ENCODE data around the gene U2AF2. TPM values are rescaled to one million over a fixed set of nuclear protein-coding genes. Genes with fewer than 3 reads are reported as not detected.

Gene U2AF2
- polyA plus RNA-seq, 1 of the 3 experiments (the other 2 are of a cell fraction): 321 TPM

DNA sequence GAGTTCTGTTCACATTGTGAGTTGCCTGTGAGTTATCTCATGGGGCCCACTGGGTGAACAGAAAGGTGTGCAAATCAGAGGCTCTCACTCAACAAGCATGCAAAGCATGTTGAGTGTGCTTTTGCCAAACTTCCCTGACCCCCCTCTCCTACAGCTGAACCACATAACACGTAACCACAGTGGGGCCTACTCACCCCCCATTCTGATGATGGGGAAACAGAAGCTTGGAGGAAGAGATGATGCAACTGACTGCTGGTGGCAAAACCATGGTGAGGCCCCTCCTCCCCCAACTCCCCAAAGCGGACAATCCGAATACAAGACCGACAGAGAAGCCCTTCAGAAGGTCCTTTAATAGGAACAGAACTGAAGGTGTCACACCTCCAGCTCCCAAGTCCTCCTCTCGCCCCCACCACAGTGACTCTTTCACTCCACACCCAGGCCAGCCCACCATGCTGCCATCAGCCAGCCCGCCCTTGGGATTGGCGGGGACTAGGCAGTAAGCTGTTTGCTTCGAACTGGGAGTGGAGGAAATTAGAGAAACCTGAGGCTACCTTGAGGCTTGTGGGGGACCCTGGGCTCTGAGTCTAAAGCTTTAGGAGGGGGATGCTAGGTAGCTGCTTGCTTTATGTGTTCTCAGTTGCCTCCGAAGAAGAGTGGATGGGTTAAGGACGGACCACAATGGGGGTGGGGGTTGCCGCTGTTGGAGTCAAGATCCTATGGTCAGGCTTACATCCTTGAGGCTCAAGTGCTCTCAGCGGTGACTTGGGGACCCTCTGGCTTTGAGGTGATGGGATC lies 34.2 kb upstream of the U2AF2 start:
- H3K9ac ChIP-seq: no peak overlapping the region
- no peak overlapping the region for H2AFZ ChIP-seq (ENCODE audit: low read depth)
- POLR2A ChIA-PET: interaction anchor here (0.8 to 3.1 kb wide), 2 partner anchors 14 to 15 kb away, joined by 3 to 10 read pairs; partner anchors contain the start of gene ZNF865
- 94% methylated on average over 8 of the region's 12 CpGs for WGBS (ENCODE audit: low lambda C conversion rate)
- no peak for DNase-seq
- H3K79me2 ChIP-seq (ENCODE audit: insufficient read depth): peaks cover 11% of the 10 kb centered on the region; the same call in 1 of the 2 replicates
- H3K4me2 ChIP-seq: no peak overlapping the region
- H3K9me2 ChIP-seq: no peaks in the 10 kb centered on the region
- CTCF ChIA-PET: interaction anchor here (0.9 to 6.7 kb wide), 6 partner anchors 11 to 154 kb away, joined by 3 to 40 read pairs (median 4); partner anchors contain the start of genes ZNF524 and ZNF580
- H3K27me3 ChIP-seq (ENCODE audit: insufficient read depth): no peaks in the 10 kb centered on the region
- H3K4me1 ChIP-seq (ENCODE audit: control insufficient read depth in 1 of 2, insufficient read depth in 2 of 2, low read depth in 1 of 2, low read length in 1 of 2): peaks cover 0 to 2% of the 10 kb centered on the region in 2 experiments; a peak in 1 of 4 replicates
- peaks cover 0 to 20% of the 10 kb centered on the region in 2 experiments for H3K36me3 ChIP-seq (replicated peaks in 1 of 2; ENCODE audit: control insufficient read depth in 1 of 2, insufficient read depth in 2 of 2, low read length in 1 of 2)
- peaks cover 12% of the 10 kb centered on the region for H3F3A ChIP-seq (replicated peaks; ENCODE audit: insufficient read depth)
- no peaks in the 10 kb centered on the region for H4K20me1 ChIP-seq (ENCODE audit: insufficient read depth)
- no peaks in the 10 kb centered on the region for H3K9me3 ChIP-seq
- TF ChIP-seq GABPA (IDR thresholded peaks at IDR 0.05; ENCODE audit: low read depth) (no peak), MXI1 (IDR thresholded peaks at IDR 0.05; ENCODE audit: low read depth, low read length) (no peak), RXRA (IDR thresholded peaks at IDR 0.05; ENCODE audit: borderline replicate concordance, low read depth) (no peak), SMC3 (IDR thresholded peaks at IDR 0.05; ENCODE audit: low read depth, low read length) (no peak), SIN3A (IDR thresholded peaks at IDR 0.05; ENCODE audit: borderline replicate concordance, low read depth, low read length) (no peak), FOXM1 (IDR thresholded peaks at IDR 0.05; ENCODE audit: low read depth) (no peak), NRF1 (IDR thresholded peaks at IDR 0.05; ENCODE audit: low read depth, low read length) (no peak), RAD21 (IDR thresholded peaks at IDR 0.05; ENCODE audit: low read length) (no peak), MEF2A (IDR thresholded peaks at IDR 0.05; ENCODE audit: borderline replicate concordance, low read depth) (no peak), FOXJ3 (CRISPR knock-in tag; IDR thresholded peaks at IDR 0.05) (no peak)
- TF ChIP-seq, protein P1, sequence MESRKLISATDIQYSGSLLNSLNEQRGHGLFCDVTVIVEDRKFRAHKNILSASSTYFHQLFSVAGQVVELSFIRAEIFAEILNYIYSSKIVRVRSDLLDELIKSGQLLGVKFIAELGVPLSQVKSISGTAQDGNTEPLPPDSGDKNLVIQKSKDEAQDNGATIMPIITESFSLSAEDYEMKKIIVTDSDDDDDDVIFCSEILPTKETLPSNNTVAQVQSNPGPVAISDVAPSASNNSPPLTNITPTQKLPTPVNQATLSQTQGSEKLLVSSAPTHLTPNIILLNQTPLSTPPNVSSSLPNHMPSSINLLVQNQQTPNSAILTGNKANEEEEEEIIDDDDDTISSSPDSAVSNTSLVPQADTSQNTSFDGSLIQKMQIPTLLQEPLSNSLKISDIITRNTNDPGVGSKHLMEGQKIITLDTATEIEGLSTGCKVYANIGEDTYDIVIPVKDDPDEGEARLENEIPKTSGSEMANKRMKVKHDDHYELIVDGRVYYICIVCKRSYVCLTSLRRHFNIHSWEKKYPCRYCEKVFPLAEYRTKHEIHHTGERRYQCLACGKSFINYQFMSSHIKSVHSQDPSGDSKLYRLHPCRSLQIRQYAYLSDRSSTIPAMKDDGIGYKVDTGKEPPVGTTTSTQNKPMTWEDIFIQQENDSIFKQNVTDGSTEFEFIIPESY (IDR thresholded peaks at IDR 0.05; ENCODE audit: borderline replicate concordance, low read depth): no peak
- H3K4me3 ChIP-seq (ENCODE audit: low read depth in 2 of 2, low read length in 1 of 2): no peak overlapping the region
- no peak overlapping the region for H3K27ac ChIP-seq (ENCODE audit: low read depth in 2 of 2, low read length in 1 of 2)

DNA sequence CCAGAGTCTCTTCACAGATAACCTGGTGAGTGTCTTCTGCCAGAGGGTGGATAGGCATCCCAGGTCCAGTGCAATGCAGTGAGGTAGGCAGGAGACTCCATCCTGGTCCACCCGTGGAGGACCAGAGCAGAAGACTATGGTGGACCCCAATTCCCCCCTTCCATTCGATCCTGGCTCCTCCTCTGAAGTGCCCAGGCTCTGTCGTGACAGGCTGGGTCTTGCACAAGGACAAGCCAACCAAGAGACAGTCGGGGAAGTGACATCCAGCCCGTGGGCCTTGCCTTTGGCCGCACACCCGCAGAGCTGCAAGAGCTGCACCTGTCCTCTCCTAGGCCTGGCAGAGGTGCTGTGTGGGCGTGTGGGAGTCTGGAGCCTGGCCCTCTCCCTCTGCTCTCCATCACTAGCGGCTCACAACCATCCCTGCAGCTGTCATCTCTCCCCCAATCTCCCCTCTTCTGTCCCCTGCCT lies 33.6 kb upstream of the U2AF2 start:
- CTCF ChIA-PET: interaction anchor here (0.9 to 6.7 kb wide), 4 partner anchors 11 to 154 kb away, joined by 3 to 40 read pairs (median 4); partner anchors contain the start of genes ZNF524 and ZNF580
- peaks cover 12% of the 10 kb centered on the region for H3F3A ChIP-seq (replicated peaks; ENCODE audit: insufficient read depth)
- peaks cover 11% of the 10 kb centered on the region; the same call in 1 of the 2 replicates for H3K79me2 ChIP-seq (ENCODE audit: insufficient read depth)
- TF ChIP-seq, protein P1 (IDR thresholded peaks at IDR 0.05; ENCODE audit: borderline replicate concordance, low read depth): no peak
- TF ChIP-seq ELF1 (IDR thresholded peaks at IDR 0.05) (no peak), TEAD4 (IDR thresholded peaks at IDR 0.05; ENCODE audit: borderline replicate concordance, insufficient read depth) (no peak), TCF12 (IDR thresholded peaks at IDR 0.05) (no peak), YY1 (IDR thresholded peaks at IDR 0.05; ENCODE audit: low read depth) (no peak)
- no peak overlapping the region for H3K4me3 ChIP-seq (ENCODE audit: low read depth in 2 of 2, low read length in 1 of 2)
- H3K27ac ChIP-seq (ENCODE audit: low read depth in 2 of 2, low read length in 1 of 2): no peak overlapping the region
- H4K20me1 ChIP-seq (ENCODE audit: insufficient read depth): no peaks in the 10 kb centered on the region
- no peak overlapping the region for H3K4me2 ChIP-seq
- H3K9me3 ChIP-seq: no peaks in the 10 kb centered on the region
- H3K27me3 ChIP-seq (ENCODE audit: insufficient read depth): no peaks in the 10 kb centered on the region
- H3K4me1 ChIP-seq (ENCODE audit: control insufficient read depth in 1 of 2, insufficient read depth in 2 of 2, low read depth in 1 of 2, low read length in 1 of 2): peaks cover 0 to 2% of the 10 kb centered on the region in 2 experiments; a peak in 1 of 4 replicates
- 40% methylated on average over 1 of the region's 9 CpGs for WGBS (ENCODE audit: low lambda C conversion rate)
- H2AFZ ChIP-seq (ENCODE audit: low read depth): no peak overlapping the region
- no peaks in the 10 kb centered on the region for H3K9me2 ChIP-seq
- no peak overlapping the region for H3K9ac ChIP-seq
- POLR2A ChIA-PET: interaction anchor here (0.8 kb wide), 1 partner anchor 16 kb away, joined by 3 read pairs; the partner anchor contains the start of gene ZNF865
- no peak for DNase-seq
- peaks cover 0 to 15% of the 10 kb centered on the region in 2 experiments for H3K36me3 ChIP-seq (replicated peaks in 1 of 2; ENCODE audit: control insufficient read depth in 1 of 2, insufficient read depth in 2 of 2, low read length in 1 of 2)
